HG03520 (cell line): ENCODE measurements around the gene UTP20.
"Not testable (repeated sequence)": the region's sequence is repeated elsewhere in the genome, so short reads cannot be mapped to it uniquely, and the experiment has no call there.

Source experiments
- ATAC-seq: cut with Tn5 transposase; IDR thresholded peaks from one replicate; pipeline ENCODE4 v1.9.1; 2021; ENCODE audit warnings: mild to moderate bottlenecking, moderate library complexity; ENCODE audit not compliant: unreplicated experiment

The UTP20 gene

DNA sequence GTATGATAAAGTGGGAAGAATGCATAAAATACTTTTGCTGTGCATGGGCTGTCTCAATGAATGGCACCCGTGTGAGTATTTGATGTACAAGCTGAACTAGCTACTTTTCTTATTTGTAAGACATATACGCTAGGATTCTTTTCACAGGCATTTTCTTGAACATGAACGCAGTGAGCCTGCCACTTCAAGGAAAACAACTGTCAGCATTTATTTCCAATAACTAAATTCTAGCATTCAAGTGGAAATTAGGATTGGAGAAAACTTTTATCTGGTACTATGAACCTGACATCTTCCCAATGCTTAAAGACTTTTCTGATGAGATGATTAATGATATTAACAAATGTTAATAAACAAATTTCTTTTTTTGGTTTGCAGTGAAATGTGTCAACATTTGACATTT lies 45.7 kb downstream of the UTP20 start:
- no peak for ATAC-seq

DNA sequence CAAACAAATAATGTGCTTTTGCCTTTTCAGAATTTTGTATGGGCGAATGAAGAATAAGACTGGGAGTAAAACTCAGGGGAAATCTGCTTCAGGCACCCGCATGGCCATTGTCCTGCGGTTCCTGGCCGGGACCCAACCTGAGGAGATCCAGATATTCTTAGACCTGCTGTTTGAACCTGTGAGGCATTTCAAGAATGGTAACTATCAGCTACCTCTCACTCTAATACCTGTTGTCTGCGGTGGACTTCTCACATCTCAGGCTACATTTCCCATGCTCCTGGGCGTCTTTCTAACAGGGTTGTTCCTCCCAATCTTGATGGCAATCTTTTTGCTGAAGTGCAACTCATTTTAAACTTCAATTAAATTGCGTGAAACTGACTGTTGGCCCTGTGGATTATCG lies 47.1 kb downstream of the UTP20 start:
- no peak for ATAC-seq

DNA sequence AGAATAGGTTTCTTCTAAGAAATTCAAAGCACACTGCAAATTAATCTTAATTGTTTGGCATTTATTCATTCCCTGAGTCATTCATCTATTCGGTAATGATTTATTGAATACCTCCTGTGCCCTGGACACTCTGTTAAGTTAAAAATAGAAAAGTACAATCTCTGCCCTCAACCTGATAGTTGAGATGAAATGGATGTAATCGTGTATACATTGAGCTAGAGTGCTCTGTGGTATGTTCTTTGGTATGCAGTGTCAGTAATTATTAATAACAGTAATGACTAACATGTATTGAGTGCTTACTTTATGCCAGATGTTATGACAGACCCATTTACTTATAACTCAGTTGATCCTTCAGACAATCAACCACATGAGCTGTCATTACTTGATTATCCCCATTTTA lies 47.6 kb downstream of the UTP20 start:
- ATAC-seq: no peak

DNA sequence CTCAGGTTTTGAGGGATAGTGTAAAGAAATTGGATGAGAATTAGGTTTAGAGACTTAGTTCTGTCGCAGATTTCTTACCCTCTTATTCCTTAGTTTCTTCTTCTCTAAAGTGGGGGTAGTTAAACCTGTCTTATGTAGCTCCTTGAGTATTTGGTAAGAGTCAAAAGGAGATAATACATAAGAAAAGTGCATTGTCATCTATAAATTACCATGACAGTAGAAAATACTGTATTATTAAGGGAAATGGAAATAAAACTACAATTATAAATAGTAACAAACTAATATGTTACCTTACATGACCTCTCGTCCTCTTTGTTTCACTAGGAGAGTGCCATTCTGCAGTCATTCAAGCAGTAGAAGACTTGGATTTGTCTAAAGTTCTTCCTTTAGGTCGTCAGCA lies 49.0 kb downstream of the UTP20 start:
- no peak for ATAC-seq

DNA sequence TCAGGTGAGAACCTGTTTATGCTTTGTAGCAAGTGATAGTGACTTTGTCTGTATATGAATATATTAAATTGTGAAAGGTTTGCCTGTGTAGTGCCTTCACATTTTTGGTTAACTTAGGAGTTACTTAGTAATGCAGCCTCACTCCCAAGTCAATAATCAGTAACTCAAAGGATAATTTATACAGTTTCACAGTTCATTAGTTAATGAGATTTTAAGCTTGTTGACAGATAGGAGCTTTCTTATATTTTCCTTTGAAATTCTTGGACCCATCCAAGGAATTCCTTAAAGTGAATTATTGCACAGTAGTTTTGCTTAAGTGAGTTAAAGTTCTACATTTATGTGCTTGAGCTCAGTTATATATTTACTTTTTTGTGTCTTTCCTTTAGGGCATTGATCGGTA lies 50.7 kb downstream of the UTP20 start:
- no peak for ATAC-seq

DNA sequence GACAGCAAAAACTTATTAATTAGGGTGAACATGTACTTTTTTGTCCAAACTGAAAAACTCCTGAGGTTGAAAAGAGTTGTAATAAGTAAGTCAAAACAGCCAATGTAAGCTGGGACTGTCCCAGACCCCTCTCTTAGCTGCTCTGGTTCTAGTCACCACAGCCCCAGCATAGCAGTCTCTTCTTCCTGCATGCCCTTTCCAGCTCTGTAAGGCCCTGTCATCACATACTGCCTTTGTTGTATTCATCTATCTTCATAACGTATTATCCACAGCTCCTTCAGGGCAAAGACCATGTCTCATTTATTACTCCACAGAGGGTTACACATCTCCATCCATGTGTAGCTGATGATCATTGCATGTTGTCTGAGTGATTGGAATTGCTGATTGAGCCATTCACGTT lies 56.5 kb downstream of the UTP20 start:
- no peak for ATAC-seq

DNA sequence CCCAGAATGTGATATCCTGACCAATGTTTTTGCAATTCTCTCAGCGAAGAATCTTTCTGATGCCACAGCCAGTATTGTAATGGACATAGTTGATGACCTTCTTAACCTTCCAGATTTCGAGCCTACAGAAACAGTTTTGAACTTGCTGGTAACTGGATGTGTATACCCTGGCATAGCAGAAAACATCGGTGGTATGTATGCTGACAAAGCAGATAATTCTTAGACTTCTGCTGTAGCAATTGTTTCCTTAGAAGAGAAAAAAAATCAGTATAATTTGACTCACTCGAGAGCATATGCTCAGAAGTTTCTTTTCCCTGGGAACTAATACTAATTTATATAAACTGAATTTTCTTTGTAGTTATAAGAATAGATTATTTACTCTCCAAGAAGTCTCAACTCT lies 58.2 kb downstream of the UTP20 start:
- no peak for ATAC-seq

DNA sequence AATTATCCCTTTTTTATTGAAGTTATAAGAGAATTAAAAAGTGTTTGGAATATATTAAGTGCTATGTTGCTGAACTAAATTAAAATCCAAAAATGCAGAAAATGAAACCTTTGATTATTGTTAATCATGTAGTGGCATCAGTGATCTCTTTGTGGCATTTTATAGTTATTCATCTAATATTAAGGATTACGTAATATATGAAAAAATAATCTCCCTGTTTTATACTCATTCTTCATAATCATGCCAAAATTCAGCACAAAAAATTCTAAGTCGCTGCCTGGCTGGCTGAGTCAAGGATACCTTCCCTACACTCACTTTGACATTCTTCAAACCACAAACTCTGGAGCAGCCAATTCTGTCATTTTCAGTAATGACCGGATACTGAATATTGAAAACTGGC lies 64.0 kb downstream of the UTP20 start:
- no peak for ATAC-seq

DNA sequence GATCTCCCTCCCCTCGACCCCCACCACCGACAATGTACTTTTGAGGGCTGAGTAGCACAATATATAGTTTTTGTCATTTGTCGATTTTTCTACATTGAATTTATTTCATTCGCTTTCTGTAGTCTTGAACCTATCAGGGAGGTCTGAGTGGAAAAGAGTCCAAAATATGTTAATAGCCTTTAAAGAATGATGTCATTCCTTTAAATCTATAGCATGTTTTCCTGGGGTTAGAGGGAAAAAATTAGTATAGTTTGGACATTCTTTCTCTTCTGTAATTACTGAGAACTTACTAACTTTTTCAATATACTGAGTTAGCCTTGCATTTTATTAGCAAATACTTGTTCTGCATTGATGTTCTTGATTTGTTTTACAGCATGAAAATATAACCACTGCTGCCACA lies 71.8 kb downstream of the UTP20 start:
- no peak for ATAC-seq

DNA sequence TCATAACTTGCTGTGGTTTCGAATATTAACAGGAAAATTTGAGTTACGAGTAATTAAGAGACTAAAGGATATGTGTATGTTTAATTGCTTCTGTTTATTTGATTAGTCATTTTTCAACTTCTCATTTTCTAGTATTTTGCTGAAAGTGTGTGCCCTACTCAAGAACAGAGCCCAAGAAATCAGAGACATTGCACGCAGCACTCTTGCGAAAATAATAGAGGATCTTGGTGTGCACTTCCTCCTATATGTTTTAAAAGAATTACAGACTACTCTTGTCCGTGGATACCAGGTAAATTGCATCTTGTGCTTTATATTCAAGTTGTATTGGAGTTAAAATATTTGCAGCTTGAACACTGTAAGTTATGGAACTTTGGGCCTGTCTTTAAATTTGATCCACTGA lies 76.9 kb downstream of the UTP20 start:
- no peak for ATAC-seq

DNA sequence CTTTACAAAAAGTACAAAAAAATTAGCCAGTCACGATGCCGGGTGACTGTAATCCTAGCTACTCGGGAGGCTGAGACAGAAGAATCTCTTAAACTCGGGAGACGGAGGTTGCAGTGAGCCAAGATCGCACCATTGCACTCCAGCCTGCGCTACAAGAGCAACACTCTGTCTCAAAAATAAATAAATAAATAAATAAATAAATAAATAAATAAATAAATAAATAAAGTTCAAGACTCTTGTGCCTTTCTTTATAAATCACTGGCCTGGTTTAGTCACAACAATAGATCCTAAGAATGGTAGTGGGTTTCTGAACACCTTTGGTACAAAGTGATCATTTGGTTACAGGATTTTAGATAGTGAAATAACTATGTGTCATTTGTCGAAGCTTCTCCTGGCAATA lies 81.5 kb downstream of the UTP20 start:
- ATAC-seq: no peak

DNA sequence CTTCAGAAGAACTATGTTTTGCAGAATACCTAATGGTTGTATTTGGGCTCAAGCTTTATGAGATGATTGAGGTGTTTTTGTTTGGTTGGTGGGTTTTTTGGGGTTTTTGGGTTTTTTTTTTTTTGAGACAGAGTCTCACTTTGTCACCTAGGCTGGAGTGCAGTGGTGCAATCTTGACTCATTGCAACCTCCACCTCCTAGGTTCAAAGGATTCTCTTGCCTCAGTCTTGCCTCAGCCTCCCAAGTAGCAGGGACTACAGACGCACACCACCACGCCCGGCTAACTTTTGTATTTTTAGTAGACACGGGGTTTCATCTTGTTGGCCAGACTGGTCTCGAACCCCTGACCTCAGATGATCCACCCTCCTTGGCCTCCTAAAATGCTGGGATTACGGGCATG lies 88.1 kb downstream of the UTP20 start:
- ATAC-seq: no peak

DNA sequence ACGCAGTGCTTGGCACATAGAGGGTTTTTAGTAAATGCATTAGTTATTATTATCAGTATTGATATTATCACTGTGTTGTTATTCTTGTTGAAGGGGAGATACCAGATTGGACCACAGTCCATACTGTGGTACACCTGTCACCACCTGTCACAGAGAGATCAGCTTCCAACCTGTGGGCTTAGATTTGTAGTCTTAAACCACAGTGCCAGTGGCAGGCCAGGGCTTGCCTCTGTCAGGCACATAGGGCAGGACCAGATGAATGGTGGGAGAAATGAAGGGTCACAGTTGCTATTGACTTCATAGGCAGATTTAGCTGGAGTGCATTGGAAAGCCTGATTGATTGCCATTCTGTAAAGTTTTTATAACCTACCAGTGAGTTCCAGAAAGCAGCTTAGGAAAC lies 92.5 kb downstream of the UTP20 start:
- ATAC-seq: no peak

DNA sequence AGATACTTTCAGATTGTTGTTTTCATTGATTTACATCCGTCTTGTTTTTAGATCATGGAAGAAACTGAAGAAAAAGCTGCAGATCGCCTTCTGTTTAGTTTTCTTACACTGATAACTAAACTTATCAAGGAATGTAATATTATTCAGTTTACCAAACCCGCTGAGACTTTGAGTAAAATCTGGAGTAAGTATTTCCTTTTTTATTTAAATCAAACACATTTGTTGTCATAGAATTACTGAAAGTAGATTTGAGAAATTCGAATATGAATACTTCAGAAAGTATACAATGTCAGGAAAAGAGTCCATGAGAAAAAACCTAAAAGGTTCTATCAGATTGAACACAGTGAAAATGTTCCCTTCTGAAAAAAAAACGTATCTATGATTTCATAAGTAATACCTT lies 95.7 kb downstream of the UTP20 start:
- ATAC-seq: no peak

DNA sequence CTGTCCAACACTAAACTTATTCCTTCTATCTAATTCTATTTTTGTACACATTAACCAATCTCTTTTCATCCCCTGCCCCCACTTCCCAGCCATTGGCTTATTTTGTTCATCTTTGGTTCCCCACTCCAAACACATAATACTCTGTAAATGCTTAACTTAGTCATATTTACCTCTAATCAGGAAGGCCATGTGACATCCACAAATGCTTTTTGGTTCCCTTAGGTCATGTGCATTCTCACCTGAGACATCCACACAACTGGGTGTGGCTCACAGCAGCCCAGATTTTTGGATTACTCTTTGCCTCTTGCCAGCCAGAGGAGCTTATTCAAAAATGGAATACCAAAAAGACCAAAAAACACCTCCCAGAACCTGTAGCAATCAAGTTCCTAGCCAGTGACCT lies 99.2 kb downstream of the UTP20 start:
- no peak for ATAC-seq

DNA sequence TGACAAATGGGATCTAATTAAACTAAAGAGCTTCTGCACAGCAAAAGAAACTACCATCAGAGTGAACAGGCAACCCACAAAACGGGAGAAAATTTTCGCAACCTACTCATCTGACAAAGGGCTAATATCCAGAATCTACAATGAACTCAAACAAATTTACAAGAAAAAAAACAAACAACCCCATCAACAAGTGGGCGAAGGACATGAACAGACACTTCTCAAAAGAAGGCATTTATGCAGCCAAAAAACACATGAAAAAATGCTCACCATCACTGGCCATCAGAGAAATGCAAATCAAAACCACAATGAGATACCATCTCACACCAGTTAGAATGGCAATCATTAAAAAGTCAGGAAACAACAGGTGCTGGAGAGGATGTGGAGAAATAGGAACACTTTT lies 111.3 kb downstream of the UTP20 start:
- not testable (repeated sequence) for ATAC-seq

DNA sequence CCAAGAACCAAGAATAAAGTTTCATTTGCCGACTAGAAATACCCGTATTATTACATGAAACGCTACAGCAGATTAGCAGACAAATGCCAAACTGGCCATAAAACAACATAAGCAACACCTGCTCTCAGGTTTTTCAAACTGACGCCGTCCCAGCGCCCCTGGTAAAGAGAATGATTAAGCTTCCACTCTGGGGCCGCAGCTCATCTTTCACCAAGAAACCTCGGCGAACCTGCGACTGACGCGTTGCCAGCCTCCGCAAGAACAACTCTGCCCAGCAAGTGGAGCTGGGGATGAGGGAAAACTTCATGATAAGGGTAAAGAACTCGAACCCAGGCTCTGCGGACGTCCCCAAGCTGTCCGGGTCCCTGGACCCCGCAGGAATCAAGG lies 127.1 kb downstream of the UTP20 start:
- ATAC-seq: peak; percentile 28

DNA sequence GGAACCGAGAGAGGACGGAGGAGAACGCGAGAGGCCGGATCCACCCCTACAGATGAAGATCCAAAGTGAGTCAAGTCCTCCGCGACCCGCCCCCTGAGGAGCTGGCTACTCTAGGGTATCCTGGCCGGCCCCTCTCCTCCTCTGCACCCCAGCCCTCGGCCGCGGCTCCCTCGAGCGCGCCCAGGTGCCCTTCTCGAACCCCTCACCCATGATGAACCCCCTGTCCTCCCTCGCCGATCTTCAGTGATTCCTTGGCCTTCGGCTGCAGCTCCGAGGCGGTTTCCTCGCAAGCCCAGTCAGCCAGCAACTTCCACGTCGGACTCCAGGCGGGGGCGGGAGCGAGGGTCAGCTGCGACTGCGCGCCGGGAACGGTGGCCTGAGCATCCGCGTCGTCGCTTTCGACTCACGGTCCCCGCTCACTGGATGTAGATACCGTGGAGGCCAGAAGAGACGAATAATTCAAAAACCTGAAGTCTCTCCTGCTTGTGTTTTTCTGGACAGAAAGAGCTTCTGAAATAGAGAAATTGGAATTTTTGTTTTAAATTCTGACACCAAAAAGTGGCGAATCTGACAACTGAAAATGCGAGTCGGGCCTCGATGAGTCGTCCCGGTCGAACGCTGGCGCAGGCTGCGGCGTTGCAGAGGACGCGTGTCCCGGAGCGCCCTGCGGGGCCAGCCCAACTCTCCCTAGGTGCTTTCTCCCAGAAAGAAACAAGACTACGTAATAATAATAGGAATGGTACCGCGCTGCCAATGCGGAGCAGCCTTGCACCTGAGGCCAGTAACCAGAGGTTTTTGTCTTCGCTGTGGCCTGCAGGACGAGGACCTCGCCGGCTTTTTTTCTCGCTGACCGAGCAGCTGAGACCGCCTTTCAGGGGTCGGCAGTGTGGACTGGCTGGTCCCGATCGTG lies 127.8 kb downstream of the UTP20 start, which contains the start of gene ARL1:
Gene ARL1 (minus strand): TSS at position 337 of the 910 bp plus-strand sequence. CDS start 127 bp downstream, at position 210.
- peak; percentile 71 for ATAC-seq

DNA sequence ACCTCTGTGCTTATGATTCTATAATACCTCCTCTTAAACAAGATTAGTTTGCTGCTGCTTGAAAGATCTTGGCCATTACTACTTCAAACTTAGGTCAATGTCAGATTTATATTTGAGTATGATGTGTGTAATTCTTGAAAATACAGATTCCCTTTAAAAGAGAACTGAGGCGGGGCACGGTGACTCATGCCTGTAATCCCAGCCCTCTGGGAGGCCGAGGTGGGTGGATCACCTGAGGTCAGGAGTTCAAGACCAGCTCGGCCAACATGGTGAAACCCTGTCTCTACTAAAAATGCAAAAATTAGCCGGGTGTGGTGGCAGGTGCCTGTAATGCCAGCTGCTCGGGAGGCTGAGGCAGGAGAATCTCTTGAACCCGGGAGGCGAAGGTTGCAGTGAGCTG lies 130.3 kb downstream of the UTP20 start:
- not testable (repeated sequence) for ATAC-seq

DNA sequence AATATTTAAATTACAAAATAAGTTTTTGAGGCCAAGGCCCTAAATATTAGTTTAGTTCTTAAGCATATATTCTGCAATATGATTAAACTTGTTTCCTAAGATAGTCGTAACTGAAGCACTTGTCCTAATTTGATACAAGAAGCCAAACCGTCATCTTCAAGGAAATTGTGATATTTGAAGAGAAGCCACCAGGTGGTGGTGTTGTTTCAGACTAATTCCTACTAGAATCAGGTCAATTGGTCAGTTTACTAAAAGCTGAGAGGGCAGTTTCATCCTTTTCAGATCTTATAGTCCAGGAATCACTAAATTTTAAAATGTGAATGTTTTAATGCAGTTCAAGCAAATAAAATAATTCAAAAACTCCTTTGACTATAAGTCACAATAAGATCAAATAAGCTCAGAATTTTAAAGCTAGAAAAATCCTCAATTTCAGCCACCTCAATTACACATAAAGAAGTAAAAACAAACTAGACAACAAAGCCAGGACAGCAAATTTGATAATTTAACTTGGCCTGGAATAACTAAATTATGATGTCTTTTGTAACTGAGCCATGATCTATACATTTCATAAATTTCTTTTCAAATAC lies 134.7 kb downstream of the UTP20 start:
- no peak for ATAC-seq

DNA sequence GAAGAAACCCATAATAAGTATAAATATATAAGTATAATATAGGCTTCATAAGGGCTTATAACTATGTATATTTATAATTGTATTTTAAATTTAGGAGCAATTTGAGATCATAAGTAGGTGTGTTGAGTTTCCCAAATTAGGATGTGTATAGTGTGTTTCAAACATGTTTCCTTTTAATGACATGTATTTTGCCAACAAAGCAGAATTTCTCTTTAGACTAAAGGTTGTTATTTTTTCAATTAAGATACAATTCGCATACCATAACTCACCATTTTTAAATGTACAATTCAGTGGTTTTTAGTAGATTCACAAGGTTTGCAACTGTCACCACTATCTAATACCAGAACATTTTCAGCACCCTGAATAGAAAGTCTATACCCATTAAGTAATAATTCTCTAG lies 135.3 kb downstream of the UTP20 start:
- ATAC-seq: no peak

DNA sequence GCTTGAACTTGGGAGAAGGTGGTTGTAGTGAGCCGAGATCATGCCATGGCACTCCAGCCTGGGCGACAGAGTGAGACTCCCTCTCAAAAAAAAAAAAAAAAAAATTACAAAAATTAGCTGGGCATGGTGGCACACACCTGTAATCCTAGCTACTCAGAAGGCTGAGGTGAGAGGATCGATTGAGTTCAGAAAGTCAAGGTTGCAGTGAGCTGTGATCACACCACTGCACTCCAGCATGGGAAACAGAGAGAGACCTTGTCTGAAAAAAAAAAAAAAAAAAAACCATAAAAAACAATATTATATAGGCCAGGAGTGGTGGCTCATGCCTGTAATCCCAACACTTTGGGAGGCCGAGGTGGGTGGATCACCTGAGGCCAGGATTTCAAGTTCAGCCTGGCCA lies 142.2 kb downstream of the UTP20 start:
- not testable (repeated sequence) for ATAC-seq

DNA sequence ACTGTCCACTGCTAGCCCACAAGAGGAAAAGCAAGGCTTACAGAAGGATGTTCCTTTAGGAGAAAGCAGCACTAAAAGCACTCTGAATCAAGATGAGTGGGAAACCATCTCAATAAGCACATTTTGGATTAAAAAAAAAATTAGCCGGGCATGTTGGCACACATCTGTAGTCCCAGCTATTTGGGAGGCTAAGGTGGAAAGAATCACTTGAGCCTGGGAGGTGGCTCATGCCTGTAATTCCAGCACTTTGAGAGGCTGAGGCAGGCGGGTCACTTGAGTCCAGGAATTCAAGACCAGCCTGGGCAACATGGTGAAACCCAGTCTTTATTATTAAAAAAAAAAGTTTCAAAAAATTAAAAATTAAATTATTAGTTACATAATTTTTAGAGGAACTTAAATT lies 144.7 kb downstream of the UTP20 start:
- no peak for ATAC-seq
